HG02981 (cell line): Measurements from ENCODE around the gene UGT1A6.
"Not testable (repeated sequence)": the region's sequence is repeated elsewhere in the genome, so short reads cannot be mapped to it uniquely, and the experiment has no call there.

Experiments used
- ATAC-seq: cut with Tn5 transposase; IDR thresholded peaks from one replicate; pipeline ENCODE4 v1.9.1; 2021; ENCODE audit warnings: mild to moderate bottlenecking, moderate library complexity; ENCODE audit not compliant: unreplicated experiment

Gene UGT1A6

GRCh38 chr2:233692648-233693047 lies at the start of gene UGT1A6:
Gene UGT1A6, plus strand, starts transcription at chr2:233692890. Its CDS starts 115 bp downstream, at chr2:233693005.
- ATAC-seq: no peak

- ATAC-seq: no peak
These were observed 49.6 kb upstream of the UGT1A6 start for GRCh38 chr2:233643128-233643527.

GRCh38 chr2:233646033-233646432 lies 46.7 kb upstream of the UGT1A6 start:
- ATAC-seq: not testable (repeated sequence)

- ATAC-seq: no peak
These were observed 41.7 kb upstream of the UGT1A6 start for GRCh38 chr2:233650981-233651380.

- ATAC-seq: no peak
These were observed 41.3 kb upstream of the UGT1A6 start for GRCh38 chr2:233651430-233651829.

- no peak for ATAC-seq
These were observed 38.2 kb upstream of the UGT1A6 start for GRCh38 chr2:233654501-233654900.

GRCh38 chr2:233655043-233655442 lies 37.6 kb upstream of the UGT1A6 start:
- ATAC-seq: no peak

GRCh38 chr2:233655943-233656342 lies 36.7 kb upstream of the UGT1A6 start:
- ATAC-seq: not testable (repeated sequence)

- no peak for ATAC-seq
These were observed 36.2 kb upstream of the UGT1A6 start for GRCh38 chr2:233656443-233656842.

- ATAC-seq: no peak
These were observed 34.1 kb upstream of the UGT1A6 start for GRCh38 chr2:233658610-233659009.

- ATAC-seq: no peak
These were observed 28.8 kb upstream of the UGT1A6 start for GRCh38 chr2:233663911-233664310.

- ATAC-seq: no peak
These were observed 24.0 kb upstream of the UGT1A6 start for GRCh38 chr2:233668605-233669260.

GRCh38 chr2:233671290-233672161 lies 21.2 kb upstream of the UGT1A6 start, which contains the start of gene UGT1A9:
Gene UGT1A9, plus strand, starts transcription at chr2:233671898. Its CDS starts 37 bp downstream, at chr2:233671935.
- no peak for ATAC-seq

- ATAC-seq: no peak
These were observed 19.8 kb upstream of the UGT1A6 start for GRCh38 chr2:233672886-233673285.

GRCh38 chr2:233673896-233674295 lies 18.8 kb upstream of the UGT1A6 start:
- no peak for ATAC-seq

- ATAC-seq: no peak
These were observed 18.4 kb upstream of the UGT1A6 start for GRCh38 chr2:233674314-233674713.

- ATAC-seq: no peak
These were observed 17.7 kb upstream of the UGT1A6 start for GRCh38 chr2:233674995-233675394.

- no peak for ATAC-seq
These were observed 16.6 kb upstream of the UGT1A6 start for GRCh38 chr2:233676046-233676445.

- no peak for ATAC-seq
These were observed 13.5 kb upstream of the UGT1A6 start for GRCh38 chr2:233679196-233679595.

GRCh38 chr2:233680361-233681045 lies 12.2 kb upstream of the UGT1A6 start:
- ATAC-seq: no peak

GRCh38 chr2:233681521-233682099 lies 11.1 kb upstream of the UGT1A6 start, which contains the start of gene UGT1A7:
Gene UGT1A7, plus strand, starts transcription at chr2:233681901. Its CDS starts 37 bp downstream, at chr2:233681938.
- no peak for ATAC-seq
